IPS-NIHi7 (cell line): ENCODE results near the gene GNG7.
A peak's percentile ranks its signal among the peaks of the same experiment; 100 is the strongest.
"Not testable (repeated sequence)": the region's sequence is repeated elsewhere in the genome, so short reads cannot be mapped to it uniquely, and the experiment has no call there.

Source experiments
- DNase-seq: peaks from one replicate; pipeline ENCODE4 v3.0.0; 2012; ENCODE audit warnings: mixed read lengths; ENCODE audit errors: extremely low spot score

Gene GNG7

DNA sequence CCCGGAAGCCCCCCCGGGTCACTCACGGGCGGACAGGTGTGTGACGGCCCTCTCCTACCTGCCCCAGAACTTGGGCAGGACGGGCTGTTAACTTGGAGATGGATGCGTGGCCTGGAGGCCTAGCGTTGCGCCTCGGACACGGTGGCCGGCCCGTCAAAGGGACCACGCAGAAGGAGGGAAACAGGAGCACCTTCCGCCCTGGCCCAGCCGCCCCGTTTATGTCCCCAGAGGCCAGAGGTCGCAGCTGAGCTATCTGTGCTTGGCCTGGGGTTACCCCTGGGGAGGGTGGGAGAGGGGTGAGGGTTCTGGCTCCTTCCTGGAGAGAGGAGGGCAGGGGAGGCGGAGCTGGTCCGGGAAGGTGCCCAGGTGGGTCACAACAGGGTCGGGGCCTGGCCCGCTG is 190.9 kb downstream of the GNG7 start:
- DNase-seq, result no peak

GRCh38 chr19:2509096-2509495 is 193.4 kb downstream of the GNG7 start:
- DNase-seq, result no peak

DNA sequence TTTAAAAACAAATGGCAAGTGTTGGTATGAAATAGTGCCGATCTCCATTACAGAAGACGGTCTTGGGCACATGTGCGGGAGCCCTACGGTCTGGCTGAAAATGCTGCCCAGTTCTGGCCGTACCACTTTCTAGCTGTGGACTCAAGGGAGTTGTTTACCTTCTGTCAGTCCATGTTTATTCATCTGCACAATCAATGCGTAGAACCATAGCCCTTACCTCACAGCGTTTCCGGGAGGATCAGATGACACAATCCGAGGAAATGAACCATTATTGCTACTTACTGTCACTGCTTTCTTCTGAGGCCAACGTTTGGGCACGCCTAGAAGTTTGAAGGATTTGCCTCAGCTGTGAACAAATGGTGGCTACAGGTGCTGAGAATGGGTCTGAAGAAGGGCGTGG is 195.4 kb downstream of the GNG7 start:
- DNase-seq, result no peak

GRCh38 chr19:2506656-2507055 is 195.8 kb downstream of the GNG7 start:
- DNase-seq, result not testable (repeated sequence)

DNA sequence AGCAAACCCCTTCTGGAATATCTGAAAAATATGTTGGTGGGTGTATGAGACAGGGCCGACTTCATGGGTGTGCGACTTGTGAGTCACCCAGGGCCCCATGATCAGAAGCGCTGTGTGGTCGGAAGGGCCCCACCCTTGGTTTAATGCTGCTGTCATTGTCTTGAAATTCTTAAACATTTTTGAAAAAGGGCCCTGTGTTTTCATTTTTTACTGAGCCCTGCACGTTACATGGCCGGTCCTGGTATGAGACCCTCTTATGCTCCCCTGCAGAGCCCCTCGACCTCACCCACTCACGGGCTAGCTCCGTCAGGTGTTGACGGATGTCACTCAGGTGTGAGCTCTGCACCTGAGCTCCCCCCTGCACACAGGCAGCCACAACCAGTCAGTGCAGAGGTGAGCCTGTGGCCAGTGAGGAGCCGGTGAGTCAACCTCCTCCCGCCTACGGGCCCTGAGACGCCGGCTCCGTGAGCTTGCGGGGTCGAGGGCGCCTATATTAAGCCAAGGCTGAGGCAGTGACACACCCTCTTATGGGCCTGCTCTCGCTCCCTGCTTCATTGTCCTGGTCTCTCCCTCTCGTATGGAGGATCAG is 198.9 kb downstream of the GNG7 start:
- DNase-seq, result peak; percentile 72

- DNase-seq, result no peak
Measured at GRCh38 chr19:2500841-2501261, 201.6 kb downstream of the GNG7 start.

DNA sequence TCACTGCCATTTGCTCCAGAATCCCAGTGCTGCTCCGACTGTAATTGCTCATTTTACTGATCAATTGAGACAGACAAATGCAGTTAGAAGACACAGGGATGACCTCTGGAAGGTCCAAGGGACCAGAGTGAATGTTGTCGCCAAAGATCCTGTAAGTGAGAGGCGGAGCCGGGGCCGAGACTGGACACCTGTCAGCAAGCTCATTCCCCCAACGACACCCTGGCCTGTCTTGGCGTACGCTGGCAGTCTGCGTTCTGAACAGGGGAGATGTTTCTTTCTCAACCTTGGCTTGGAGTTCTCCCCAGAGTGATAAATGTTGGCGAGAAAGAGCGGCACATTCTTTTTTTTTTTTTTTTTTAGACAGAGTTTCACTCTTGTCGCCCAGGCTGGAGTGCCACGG is 202.3 kb downstream of the GNG7 start:
- DNase-seq, result no peak

- DNase-seq, result no peak
Measured at GRCh38 chr19:2497186-2497585, 205.3 kb downstream of the GNG7 start.

- no peak for DNase-seq
Measured at GRCh38 chr19:2495651-2496316, 206.7 kb downstream of the GNG7 start.

DNA sequence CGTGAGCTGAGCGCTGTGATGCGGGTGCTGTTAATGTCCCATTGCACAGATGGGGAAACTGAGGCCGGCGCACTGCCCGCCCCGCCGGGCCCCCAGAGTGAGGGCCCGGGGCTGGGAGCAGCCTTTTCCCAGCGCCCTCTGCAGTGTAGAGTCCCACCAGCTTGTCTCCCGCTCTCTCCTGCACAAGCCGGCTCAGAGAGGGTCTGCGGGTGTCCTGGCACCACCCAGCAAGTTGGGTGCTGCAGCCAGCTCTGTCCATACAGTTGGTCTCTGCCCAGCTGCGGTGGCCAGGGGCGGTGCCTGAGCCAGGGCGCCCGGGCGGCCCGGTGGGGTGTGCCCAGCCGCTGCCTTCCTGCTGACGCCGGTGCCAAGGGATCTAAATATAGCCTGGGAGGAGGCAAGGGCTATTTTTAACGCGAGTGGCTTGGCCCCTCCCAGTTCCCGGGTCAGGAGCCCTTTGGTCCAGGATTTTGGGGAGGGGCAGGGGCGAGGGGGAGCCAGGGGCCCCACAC is 207.3 kb downstream of the GNG7 start:
- DNase-seq, result no peak

DNA sequence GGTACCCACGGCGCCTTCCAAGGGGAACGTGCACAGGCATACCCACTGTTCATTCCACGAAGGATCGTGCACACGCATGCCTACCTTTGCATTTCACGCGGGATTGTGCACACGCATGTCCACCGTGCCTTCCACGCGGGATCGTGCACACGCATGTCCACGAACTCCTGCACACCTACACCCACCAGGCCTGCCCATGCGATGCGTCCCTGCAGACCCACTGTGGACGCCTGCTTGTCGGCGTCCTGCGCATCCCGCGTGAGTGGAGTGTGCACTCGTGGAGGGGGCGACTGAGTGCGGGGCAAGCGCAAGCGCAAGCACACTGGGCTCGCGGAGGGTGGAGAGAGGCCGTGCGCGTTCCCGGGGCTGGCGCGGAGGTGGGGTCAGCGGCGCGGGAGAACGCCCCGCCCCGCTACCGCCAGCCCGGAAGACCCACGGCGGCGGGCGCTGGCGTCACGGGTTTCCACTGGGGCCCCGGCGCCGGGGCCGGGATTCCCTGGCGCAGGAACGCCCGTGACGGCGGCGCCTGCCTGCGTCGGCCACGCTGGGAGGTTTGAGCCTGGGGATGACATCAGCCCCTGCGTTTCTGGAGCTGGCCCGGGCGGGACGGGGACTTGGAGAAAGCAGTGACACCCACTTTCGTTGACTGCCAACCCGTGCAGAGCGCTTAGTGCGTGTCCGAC is 207.9 kb downstream of the GNG7 start:
- DNase-seq, result no peak

DNA sequence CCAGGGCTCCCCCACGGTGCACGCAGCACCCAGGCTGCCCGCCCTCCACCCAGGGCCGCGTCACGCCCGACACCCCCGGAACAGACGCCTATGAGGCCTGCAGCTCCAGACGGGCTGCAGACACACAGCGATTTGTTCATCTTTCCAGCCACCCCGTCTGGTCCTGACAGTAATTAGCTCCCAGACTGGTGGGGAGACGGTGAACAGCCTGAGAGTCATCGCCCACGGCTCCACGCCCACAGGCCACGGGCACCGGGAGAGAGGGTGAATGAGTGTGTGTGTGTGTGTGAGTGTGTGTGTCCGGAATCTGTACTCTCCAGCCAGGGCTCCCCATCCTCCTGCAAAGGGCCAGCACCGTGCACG is 208.4 kb downstream of the GNG7 start:
- DNase-seq, result no peak

DNA sequence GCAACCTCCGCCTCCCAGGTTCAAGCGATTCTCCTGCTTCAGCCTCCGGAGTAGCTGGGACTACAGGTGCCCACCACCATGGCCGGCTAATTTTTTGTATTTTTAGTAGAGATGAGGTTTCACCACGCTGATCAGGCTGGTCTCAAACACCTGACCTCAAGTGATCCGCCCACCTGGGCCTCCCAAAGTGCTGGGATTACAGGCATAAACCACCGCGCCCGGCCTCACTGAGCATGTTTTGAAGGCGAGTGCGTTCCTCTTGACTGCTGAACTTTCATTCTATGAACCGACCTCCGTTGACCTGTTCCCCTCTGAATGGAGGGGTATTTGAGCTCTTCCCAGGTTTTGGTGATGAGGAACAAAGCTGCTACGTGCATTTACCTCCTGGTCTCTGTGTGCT is 209.0 kb downstream of the GNG7 start:
- not testable (repeated sequence) for DNase-seq

- no peak for DNase-seq
Measured at GRCh38 chr19:2492870-2493269, 209.6 kb downstream of the GNG7 start.

DNA sequence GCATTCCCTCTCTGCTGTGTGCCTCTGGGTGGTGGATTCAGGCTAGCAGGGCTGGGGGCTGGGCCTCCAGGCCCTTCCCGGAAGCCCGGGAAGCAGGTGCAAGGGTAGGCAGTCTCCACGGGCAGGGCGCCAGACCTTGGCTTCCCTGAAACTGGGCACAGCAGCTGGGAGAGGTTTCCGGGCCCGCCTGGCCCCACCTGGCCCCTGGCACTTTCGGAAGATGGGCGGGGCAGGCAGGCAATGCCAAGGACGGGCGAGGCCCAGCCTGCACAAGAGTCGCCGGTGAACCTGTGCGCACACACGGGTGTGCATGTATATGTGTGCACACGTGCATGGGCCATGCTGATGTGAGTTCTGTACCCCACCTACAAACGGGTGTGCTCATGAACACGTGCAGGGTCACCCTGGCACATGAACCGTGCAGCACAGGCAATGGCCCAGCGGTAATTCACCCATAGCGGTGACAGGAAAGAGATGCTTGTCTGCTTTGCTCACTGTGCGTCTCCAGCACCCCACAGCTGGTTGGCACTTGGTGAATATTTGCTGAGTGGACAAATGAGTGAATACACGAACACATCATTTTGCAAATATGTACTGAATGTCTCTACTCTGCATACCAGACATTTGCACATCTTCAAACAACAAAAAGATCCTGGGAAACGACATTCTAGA is 211.2 kb downstream of the GNG7 start:
- DNase-seq, result no peak

DNA sequence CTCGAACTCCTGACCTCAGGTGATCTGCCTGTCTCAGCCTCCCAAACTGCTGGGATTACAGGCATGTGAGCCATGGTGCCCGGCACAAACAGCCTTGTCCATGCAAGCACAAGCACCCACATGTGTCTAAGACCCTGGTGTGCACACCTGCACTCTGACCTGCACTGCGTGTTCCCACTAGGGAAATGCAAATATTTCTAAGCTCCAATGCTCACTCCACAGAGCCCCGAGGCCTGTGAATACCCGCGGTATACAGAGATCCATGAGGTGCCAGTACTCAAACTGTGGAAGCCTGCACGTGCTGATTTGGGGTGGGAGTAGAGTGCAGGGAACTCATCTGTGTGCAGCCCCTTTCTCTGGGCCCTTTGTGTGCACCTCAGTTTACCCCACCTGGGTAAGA is 211.8 kb downstream of the GNG7 start:
- DNase-seq, result no peak

DNA sequence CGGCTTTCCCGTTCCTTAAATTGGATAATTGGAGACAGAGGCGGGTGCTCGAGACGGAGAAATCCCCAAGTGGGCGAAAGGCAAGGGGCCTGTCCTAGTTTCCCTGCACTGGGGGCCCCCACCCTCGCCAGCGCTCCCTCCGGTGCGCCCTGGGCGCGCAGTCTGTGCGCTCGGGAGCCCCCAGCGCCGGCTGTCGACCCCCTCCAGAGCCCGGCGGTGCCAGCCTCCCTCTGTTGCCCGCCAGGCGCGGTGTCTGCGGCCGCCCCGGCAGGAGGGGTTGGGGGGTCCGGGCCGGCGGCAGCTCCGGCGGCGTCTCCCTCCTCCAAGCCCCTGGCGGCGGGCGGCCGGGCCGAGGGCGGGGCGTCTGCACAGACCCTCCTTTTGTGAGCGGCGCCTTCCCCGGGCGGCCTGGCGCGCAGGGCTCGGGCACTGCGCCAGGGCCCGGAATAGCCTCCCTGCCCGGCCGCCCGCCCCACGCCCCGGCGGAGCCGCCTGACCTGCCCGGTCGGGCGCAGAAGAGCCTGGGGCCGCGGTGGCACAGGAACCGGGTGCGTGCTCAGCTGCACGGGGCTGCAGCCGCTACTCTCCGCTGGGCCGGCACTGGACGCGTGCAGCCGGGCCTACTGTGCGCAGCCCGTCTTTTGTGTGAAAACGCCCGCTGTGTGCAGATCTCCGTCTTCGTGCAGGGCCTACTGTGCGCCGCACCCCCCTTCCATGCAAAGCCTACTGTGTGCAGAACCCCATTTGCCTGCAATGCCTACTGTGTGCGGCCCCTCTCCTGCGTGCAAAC is 213.4 kb downstream of the GNG7 start:
- DNase-seq, result no peak

GRCh38 chr19:2488405-2488941 is 214.0 kb downstream of the GNG7 start:
- no peak for DNase-seq

- DNase-seq, result no peak
Measured at GRCh38 chr19:2487842-2488241, 214.7 kb downstream of the GNG7 start.

DNA sequence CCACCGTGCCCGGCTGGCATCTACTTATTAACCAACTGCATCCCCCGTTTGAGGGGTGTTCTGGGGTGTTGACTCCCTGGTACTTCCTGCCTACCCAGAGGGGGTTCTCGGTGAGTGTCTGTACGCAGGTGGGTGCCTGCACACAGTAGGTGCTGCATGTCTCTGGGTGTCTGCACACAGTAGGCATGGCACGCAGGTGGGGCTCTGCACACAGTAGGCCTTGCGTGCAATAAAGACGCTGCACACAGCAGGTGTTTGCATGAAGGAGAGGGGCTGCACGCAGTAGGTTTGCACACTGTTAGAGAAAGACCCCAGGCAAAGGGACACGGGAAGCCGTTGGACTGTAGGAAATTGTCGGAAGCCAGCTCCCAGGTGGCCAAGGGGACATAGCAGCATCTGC is 215.4 kb downstream of the GNG7 start:
- no peak for DNase-seq

- no peak for DNase-seq
Measured at GRCh38 chr19:2485428-2485827, 217.1 kb downstream of the GNG7 start.
